Naive thymus-derived CD4-positive, alpha-beta T cell (primary cell): ENCODE data around the gene ZDHHC14. TPM values are rescaled to one million over a fixed set of nuclear protein-coding genes. Genes with fewer than 3 reads are reported as not detected.

Experiments
- ATAC-seq: fragments of 150-1000 bp; cut with Tn5 transposase; 2 replicates; pipeline ENCODE4 v1.10.0; 2021; ENCODE audit warnings: mild to moderate bottlenecking, moderate library complexity
- CTCF ChIA-PET: fragments of 350-600 bp; sonication (Branson Sonifier 250); formaldehyde crosslinking; loops from one replicate; lab custom pipeline; 2021; ENCODE audit warnings: antibody characterized with exemption; lab: Charles Lee
- POLR2A ChIA-PET: fragments of 350-600 bp; sonication (Branson Sonifier 250); formaldehyde crosslinking; loops from one replicate; lab custom pipeline; 2021; ENCODE audit warnings: antibody characterized with exemption, inconsistent platforms; lab: Charles Lee
- DNase-seq, 9 donors: peaks; one replicate each; pipeline versions ENCODE4 v3.0.0 to v3.0.0-alpha.2; 2020 to 2022; ENCODE audit warnings: mixed read lengths in 1 of 9
- H3K27ac ChIP-seq: one replicate; pipeline ENCODE4 v1.7.0; 2013; ENCODE audit warnings: mild to moderate bottlenecking, low read depth, low read length, moderate library complexity
- H3K27me3 ChIP-seq, 2 donors: one replicate each; pipeline ENCODE4 v1.7.0; 2013; ENCODE audit warnings: low read length in 2 of 2, mild to moderate bottlenecking in 2 of 2, moderate library complexity in 2 of 2; ENCODE audit not compliant: control insufficient read depth in 2 of 2, insufficient read depth in 2 of 2
- H3K36me3 ChIP-seq, 3 experiments: 1 replicate in 2 of 3; 2 replicates in 1 of 3; pipeline ENCODE4 v1.7.0; 2013; ENCODE audit warnings: low read length in 3 of 3, mild to moderate bottlenecking in 3 of 3, moderate library complexity in 1 of 3; ENCODE audit not compliant: insufficient read depth in 3 of 3, control insufficient read depth in 2 of 3
- H3K4me1 ChIP-seq, 2 donors: one replicate each; pipeline ENCODE4 v1.7.0; 2013; ENCODE audit warnings: low read length in 2 of 2, mild to moderate bottlenecking in 2 of 2, moderate library complexity in 1 of 2; ENCODE audit not compliant: control insufficient read depth in 2 of 2, insufficient read depth in 2 of 2
- H3K4me3 ChIP-seq: 2 replicates; pipeline ENCODE4 v1.7.0; 2013; ENCODE audit warnings: mild to moderate bottlenecking, low read length
- H3K9me3 ChIP-seq, 3 experiments: 1 replicate in 2 of 3; 2 replicates in 1 of 3; pipeline ENCODE4 v1.7.0; 2013; ENCODE audit warnings: low read length in 3 of 3; ENCODE audit not compliant: control insufficient read depth in 2 of 3
- H3K27ac Mint-ChIP-seq, 9 donors: one replicate each; pipeline ENCODE4 v1.8.0; 2020 to 2022; ENCODE audit warnings: mixed read lengths in 9 of 9, mild to moderate bottlenecking in 8 of 9, moderate library complexity in 5 of 9, inconsistent platforms in 2 of 9
- H3K27me3 Mint-ChIP-seq, 5 donors: one replicate each; pipeline ENCODE4 v1.8.0; 2021 to 2022; ENCODE audit warnings: mixed read lengths in 5 of 5, mild to moderate bottlenecking in 1 of 5
- H3K36me3 Mint-ChIP-seq, 5 donors: one replicate each; pipeline ENCODE4 v1.8.0; 2020 to 2022; ENCODE audit warnings: mixed read lengths in 5 of 5, mild to moderate bottlenecking in 3 of 5, inconsistent platforms in 1 of 5
- H3K4me1 Mint-ChIP-seq, 7 donors: one replicate each; pipeline ENCODE4 v1.8.0; 2020 to 2022; ENCODE audit warnings: mixed read lengths in 7 of 7, mild to moderate bottlenecking in 3 of 7, inconsistent platforms in 1 of 7
- H3K4me3 Mint-ChIP-seq, 10 donors: one replicate each; pipeline ENCODE4 v1.8.0; 2020 to 2022; ENCODE audit warnings: mild to moderate bottlenecking in 10 of 10, mixed read lengths in 10 of 10, moderate library complexity in 6 of 10, inconsistent platforms in 2 of 10
- H3K9me3 Mint-ChIP-seq, 11 donors: one replicate each; pipeline ENCODE4 v1.8.0; 2020 to 2022; ENCODE audit warnings: mixed read lengths in 11 of 11, mild to moderate bottlenecking in 4 of 11, inconsistent platforms in 1 of 11, moderate library complexity in 1 of 11
- intact Hi-C, 2 donors: fragments of 100-400 bp; cut with micrococcal nuclease; formaldehyde crosslinking; loops; one replicate each; pipeline ENCODE4 v1.15.1; 2023
- polyA plus RNA-seq, 2 donors: library from polyadenylated mRNA; unstranded; fragments of 300-500 nt; fragmentation: Illumina TruSeq; gene quantifications; one replicate each; pipeline ENCODE4 v1.2.3, GENCODE V29; 2021
- total RNA-seq, 6 experiments: library from RNA in 5 of 6; stranded (reverse) in 5 of 6; gene quantifications; 1 replicate in 5 of 6; 2 replicates in 1 of 6; pipeline ENCODE4 v1.2.3 and lab custom pipeline; 2021 to 2026

ZDHHC14 gene
- total and polyA plus RNA-seq, 7 experiments from 2014 or later: 0.13 to 18.2 (median 0.95) TPM

DNA sequence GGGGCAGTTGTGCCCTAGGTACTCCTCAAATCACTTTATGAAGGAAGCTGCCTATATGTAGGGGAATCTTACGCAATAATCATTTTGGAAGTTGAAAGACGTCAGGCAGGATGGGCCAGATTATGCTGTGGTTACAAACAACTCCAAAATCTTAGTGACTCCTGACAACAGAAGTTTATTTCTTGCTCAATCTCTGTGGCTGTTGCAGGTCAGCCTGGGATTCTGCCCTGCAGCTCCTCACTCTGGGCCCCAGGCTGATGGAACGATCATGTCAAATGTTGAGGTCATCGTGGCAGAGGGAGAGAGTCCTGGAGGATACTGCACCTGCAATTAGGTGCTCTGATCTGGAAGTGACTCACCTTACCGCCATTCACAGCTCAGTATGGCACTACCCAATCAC lies 88.4 kb downstream of the ZDHHC14 start:
- CTCF ChIA-PET: no interaction called here
- Histone ChIP-seq H3K9me3 (no peaks in the 10 kb centered on the region), H3K27me3 (no peaks in the 10 kb centered on the region), H3K4me1 (no peaks in the 10 kb centered on the region), H3K4me3 (no peak overlapping the region), H3K27ac (no peak overlapping the region), H3K36me3 (no peaks in the 10 kb centered on the region)
- POLR2A ChIA-PET: interaction anchor here (0.6 kb wide), 1 partner anchor 8 kb away, joined by 3 read pairs; no protein-coding TSS in a partner anchor
- no peak for ATAC-seq
- Mint-ChIP-seq H3K9me3 (peaks cover 0 to 1% (median 0%) of the 10 kb centered on the region in 11 donors), H3K27me3 (no peaks in the 10 kb centered on the region), H3K36me3 (peaks cover 0 to 26% (median 0%) of the 10 kb centered on the region in 5 donors), H3K4me3 (no peak overlapping the region), H3K27ac (no peak overlapping the region), H3K4me1 (peaks cover 0 to 39% (median 0%) of the 10 kb centered on the region in 7 donors)
- intact Hi-C loops: loop anchor here in 1 of 2 donors (10.0 kb wide), 1 partner anchor 355 kb away; the partner anchor contains the start of gene SNX9
- no peak for DNase-seq

DNA sequence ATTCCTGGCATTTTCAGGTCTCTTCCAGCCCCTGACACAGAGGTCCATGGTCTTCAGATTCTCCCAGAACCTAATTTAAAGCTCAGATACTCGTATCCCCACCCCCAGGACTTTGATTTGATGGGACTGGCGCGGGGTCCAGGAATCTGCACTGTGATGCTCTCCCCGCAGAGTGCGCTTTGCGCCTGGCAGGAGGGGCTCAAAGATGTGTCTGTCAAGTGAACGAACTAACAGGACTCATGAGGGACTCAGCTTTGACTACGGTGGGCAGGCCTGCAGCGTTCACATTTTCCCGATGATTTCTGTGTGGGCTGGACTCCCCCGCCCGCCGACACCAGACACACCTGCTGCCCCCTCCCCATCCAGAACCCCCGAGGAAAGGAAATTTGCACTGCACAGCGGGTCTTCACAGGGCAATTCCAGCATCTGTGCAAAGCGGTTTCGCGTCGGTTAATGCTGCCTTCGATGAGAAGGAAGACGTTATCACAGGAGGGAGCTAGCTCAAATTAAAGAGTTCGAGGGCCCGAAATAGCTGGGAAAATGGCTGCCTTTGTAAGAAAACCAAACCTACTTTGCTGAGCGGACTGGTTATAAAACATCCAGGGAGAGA lies 90.2 kb downstream of the ZDHHC14 start:
- intact Hi-C loops: no loop called here
- Histone ChIP-seq H3K27me3 (no peaks in the 10 kb centered on the region), H3K4me3 (no peak overlapping the region), H3K4me1 (no peaks in the 10 kb centered on the region), H3K36me3 (no peaks in the 10 kb centered on the region), H3K9me3 (no peaks in the 10 kb centered on the region), H3K27ac (no peak overlapping the region)
- peaks cover 0 to 3% (median 0%) of the 10 kb centered on the region in 11 donors for H3K9me3 Mint-ChIP-seq
- H3K27me3 Mint-ChIP-seq: peaks cover 0 to 2% (median 0%) of the 10 kb centered on the region in 5 donors
- ATAC-seq (no peak), DNase-seq (no peak)
- H3K27ac Mint-ChIP-seq: no peak overlapping the region
- ChIA-PET CTCF (no interaction called here), POLR2A (no interaction called here)
- no peak overlapping the region for H3K4me3 Mint-ChIP-seq
- H3K4me1 Mint-ChIP-seq: peaks cover 0 to 36% (median 0%) of the 10 kb centered on the region in 7 donors
- peaks cover 0 to 29% (median 0%) of the 10 kb centered on the region in 5 donors for H3K36me3 Mint-ChIP-seq

DNA sequence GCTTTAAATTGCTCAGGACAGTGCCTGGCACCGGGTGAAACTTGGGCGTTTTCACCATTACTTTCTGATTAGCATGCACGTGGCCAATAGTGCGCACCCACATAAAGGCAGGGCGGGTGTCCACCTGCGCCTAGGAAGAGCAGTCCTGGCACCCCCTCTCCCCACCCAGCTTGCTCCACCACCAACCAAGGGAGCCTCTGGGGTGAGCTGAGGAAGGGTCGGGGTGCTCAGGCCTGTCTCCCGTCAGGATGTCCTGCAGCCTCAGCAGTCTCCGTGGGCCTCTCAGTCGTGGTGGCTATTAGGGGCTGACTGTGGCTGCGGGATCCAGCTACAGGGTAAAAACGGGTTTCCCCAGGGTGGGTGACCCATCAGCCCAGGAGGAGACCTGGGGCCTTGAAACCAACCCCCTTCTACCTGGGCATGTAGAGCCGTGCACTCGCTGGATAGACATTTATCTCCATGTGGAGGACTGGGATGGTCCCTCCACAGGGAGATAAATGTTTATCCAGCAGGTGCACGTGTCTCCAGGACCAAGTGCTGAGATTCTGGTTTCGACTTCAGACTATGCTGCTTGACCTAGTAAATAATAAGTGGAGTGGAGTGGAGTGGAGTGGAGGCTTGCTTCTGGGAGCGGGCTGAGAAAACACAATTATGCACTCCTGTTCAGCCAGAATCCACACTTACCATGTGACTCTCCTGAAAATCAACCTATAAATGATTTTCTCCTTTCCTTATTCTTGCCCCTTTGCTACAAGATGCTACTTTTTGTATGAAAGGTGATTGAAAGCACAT lies 91.1 kb downstream of the ZDHHC14 start:
- H3K27ac ChIP-seq: no peak overlapping the region
- peaks cover 0 to 39% (median 0%) of the 10 kb centered on the region in 7 donors for H3K4me1 Mint-ChIP-seq
- H3K27ac Mint-ChIP-seq: no peak overlapping the region
- ATAC-seq (no peak), DNase-seq (no peak)
- POLR2A ChIA-PET: no interaction called here
- no peak overlapping the region for H3K4me3 Mint-ChIP-seq
- H3K9me3 Mint-ChIP-seq: peaks cover 0 to 5% (median 0%) of the 10 kb centered on the region in 11 donors
- CTCF ChIA-PET: no interaction called here
- peaks cover 0 to 4% (median 0%) of the 10 kb centered on the region in 5 donors for H3K27me3 Mint-ChIP-seq
- intact Hi-C loops: no loop called here
- H3K27me3 ChIP-seq: no peaks in the 10 kb centered on the region
- no peaks in the 10 kb centered on the region for H3K36me3 ChIP-seq
- no peaks in the 10 kb centered on the region for H3K4me1 ChIP-seq
- peaks cover 0 to 31% (median 0%) of the 10 kb centered on the region in 5 donors for H3K36me3 Mint-ChIP-seq
- H3K9me3 ChIP-seq: no peaks in the 10 kb centered on the region
- H3K4me3 ChIP-seq: no peak overlapping the region

DNA sequence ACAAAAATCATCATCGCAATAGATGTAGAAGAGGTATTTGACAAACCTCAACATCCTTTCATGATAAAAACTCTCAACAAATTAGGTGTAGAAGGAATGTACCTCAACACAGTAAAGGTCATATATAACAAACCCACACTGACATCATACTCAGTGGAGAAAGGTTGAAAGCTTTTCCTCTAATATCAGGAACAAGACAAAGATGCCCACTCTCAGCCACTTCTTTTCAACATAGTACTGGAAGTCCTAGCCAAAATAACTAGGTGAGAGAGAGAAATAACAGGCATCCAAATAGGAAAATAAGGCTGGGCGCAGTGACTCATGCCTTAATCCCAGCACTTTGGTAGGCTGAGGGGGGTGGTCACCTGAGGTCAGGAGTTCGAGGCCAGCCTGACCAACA lies 95.8 kb downstream of the ZDHHC14 start:
- CTCF ChIA-PET: no interaction called here
- no peak for ATAC-seq
- H3K27me3 ChIP-seq: no peaks in the 10 kb centered on the region

DNA sequence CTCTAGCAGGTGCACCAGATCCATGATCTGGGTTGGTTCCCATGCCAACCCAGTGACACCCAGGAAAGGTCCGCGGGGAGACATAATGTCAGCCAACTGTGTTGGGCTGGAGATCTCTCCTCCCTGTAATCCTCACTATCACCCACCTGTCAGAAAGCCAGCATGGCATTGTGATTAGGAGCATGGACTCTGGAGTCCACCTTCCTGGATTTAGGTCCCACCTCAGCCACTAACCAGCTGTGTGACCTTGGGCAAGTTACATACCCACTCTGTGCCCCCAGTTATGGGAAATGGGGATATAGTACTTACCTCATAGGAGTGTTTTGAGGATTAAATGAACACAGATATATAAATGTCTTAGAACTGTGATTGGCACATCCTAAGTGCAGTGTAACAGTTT lies 97.9 kb downstream of the ZDHHC14 start:
- H3K4me3 ChIP-seq: no peak overlapping the region
- no peaks in the 10 kb centered on the region for H3K27me3 ChIP-seq
- ChIA-PET CTCF (no interaction called here), POLR2A (no interaction called here)
- Mint-ChIP-seq H3K9me3 (peaks cover 0 to 8% (median 0%) of the 10 kb centered on the region in 11 donors), H3K27me3 (peaks cover 0 to 4% (median 0%) of the 10 kb centered on the region in 5 donors), H3K4me1 (peaks cover 0 to 32% (median 0%) of the 10 kb centered on the region in 7 donors), H3K4me3 (no peak overlapping the region), H3K36me3 (peaks cover 0 to 20% (median 0%) of the 10 kb centered on the region in 5 donors), H3K27ac (no peak overlapping the region)
- H3K4me1 ChIP-seq: no peaks in the 10 kb centered on the region
- ATAC-seq (no peak), DNase-seq (no peak)
- H3K9me3 ChIP-seq: no peaks in the 10 kb centered on the region
- intact Hi-C loops: no loop called here
- H3K36me3 ChIP-seq: no peaks in the 10 kb centered on the region
- H3K27ac ChIP-seq: no peak overlapping the region

More for the DNA sequence above, 95.8 kb downstream of the ZDHHC14 start:
- H3K4me1 ChIP-seq: no peaks in the 10 kb centered on the region
- Mint-ChIP-seq H3K27ac (no peak overlapping the region), H3K9me3 (peaks cover 0 to 5% (median 0%) of the 10 kb centered on the region in 11 donors), H3K4me1 (peaks cover 0 to 33% (median 0%) of the 10 kb centered on the region in 7 donors), H3K4me3 (no peak overlapping the region), H3K27me3 (peaks cover 0 to 4% (median 0%) of the 10 kb centered on the region in 5 donors), H3K36me3 (peaks cover 0 to 14% (median 0%) of the 10 kb centered on the region in 5 donors)
- POLR2A ChIA-PET: no interaction called here
- H3K9me3 ChIP-seq: no peaks in the 10 kb centered on the region
- intact Hi-C loops: no loop called here
- H3K36me3 ChIP-seq: no peaks in the 10 kb centered on the region
- no peak overlapping the region for H3K27ac ChIP-seq
- H3K4me3 ChIP-seq: no peak overlapping the region
- DNase-seq: no peak

DNA sequence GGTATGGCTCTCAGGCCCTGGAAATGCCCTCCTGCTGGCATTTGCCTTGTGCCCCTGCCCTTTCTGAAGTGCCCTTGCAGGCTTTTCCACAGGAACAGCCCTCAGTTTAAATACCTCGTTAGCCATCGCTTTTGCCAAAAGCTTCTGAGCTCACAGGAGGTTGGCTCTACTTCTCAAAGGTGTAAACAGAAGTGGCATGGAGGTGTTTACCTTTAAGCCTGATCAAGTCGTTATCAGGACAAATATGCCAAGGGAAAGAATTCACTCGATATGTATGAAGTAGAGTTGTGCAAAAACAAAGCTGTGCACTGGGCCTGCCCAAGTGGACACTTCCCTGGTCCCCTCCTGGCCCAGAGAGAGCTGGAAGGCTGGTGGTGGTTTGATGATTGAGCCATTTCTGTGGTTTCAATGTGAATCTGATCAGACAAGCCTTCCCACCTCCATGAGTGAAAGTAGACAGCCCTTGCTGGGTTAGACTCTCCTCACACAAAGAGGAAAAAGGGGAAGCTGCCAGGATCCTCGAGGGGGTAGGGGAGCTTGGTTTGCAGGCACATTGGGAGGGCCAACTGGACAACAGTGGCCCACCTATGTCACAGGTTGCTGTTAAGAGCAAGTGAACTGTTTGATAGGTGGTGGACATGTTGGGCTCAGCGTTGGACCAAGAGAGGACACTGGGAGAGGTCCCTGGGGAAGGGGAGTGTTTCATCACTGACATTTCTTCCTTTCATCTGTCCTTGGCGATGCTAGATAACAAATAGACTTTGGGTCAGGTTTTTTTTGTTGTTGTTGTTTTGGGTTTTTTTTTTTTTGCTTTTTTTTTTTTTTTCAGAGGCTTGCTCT lies 98.7 kb downstream of the ZDHHC14 start:
- CTCF ChIA-PET: no interaction called here

More for the DNA sequence above, 98.7 kb downstream of the ZDHHC14 start:
- Histone ChIP-seq H3K36me3 (no peaks in the 10 kb centered on the region), H3K4me1 (no peaks in the 10 kb centered on the region), H3K9me3 (no peaks in the 10 kb centered on the region), H3K27me3 (no peaks in the 10 kb centered on the region), H3K4me3 (no peak overlapping the region), H3K27ac (no peak overlapping the region)
- Mint-ChIP-seq H3K4me1 (peaks cover 0 to 25% (median 0%) of the 10 kb centered on the region in 7 donors), H3K4me3 (no peak overlapping the region), H3K27ac (no peak overlapping the region), H3K36me3 (peaks cover 0 to 16% (median 0%) of the 10 kb centered on the region in 5 donors), H3K27me3 (peaks cover 0 to 4% (median 0%) of the 10 kb centered on the region in 5 donors), H3K9me3 (peaks cover 0 to 8% (median 0%) of the 10 kb centered on the region in 11 donors)
- intact Hi-C loops: no loop called here
- ATAC-seq (no peak), DNase-seq (no peak)
- POLR2A ChIA-PET: interaction anchor here (0.7 kb wide), 1 partner anchor 91 kb away, joined by 3 read pairs; no protein-coding TSS in a partner anchor
